RCC 7860 (cell line): ENCODE measurements around the gene CGNL1.

Experiments used
- DNase-seq: peaks from one replicate; pipeline ENCODE4 v3.0.0-alpha.2; 2015; ENCODE audit warnings: low spot score
- FAIRE-seq: peaks from 2 replicates; lab custom pipeline; 2012; peaks lifted over from hg19 to GRCh38; lab: Jason Lieb, UNC

CGNL1 gene

GRCh38 chr15:57375827-57376695 is at the start of gene CGNL1:
CGNL1 (plus strand) TSS chr15:57376505; CDS start chr15:57438000, 61,495 bp downstream.
- no peak for FAIRE-seq
- DNase-seq, result no peak

- peak; percentile 99 for DNase-seq
- peak; percentile 97 for FAIRE-seq
These were observed 48.3 kb upstream of the CGNL1 start for GRCh38 chr15:57327985-57328471.

GRCh38 chr15:57328479-57328878 is 47.8 kb upstream of the CGNL1 start:
- FAIRE-seq (no peak), DNase-seq (no peak)

GRCh38 chr15:57328897-57329296 is 47.4 kb upstream of the CGNL1 start:
- no peak for FAIRE-seq
- DNase-seq, result no peak

GRCh38 chr15:57329582-57330367 is 46.5 kb upstream of the CGNL1 start:
- peak; percentile 89 for FAIRE-seq

GRCh38 chr15:57330619-57331340 is 45.5 kb upstream of the CGNL1 start:
- FAIRE-seq, result no peak

More at GRCh38 chr15:57329582-57330367, 46.5 kb upstream of the CGNL1 start:
- DNase-seq, result peak; percentile 95

GRCh38 chr15:57332326-57332725 is 44.0 kb upstream of the CGNL1 start:
- no peak for DNase-seq
- no peak for FAIRE-seq

More at GRCh38 chr15:57330619-57331340, 45.5 kb upstream of the CGNL1 start:
- peak; percentile 26 for DNase-seq

- FAIRE-seq (peak; percentile 91), DNase-seq (peak; percentile 91)
These were observed 42.8 kb upstream of the CGNL1 start for GRCh38 chr15:57333487-57333886.

GRCh38 chr15:57334257-57334656 is 42.0 kb upstream of the CGNL1 start:
- DNase-seq (peak; percentile 70), FAIRE-seq (no peak)

GRCh38 chr15:57335293-57335715 is 41.0 kb upstream of the CGNL1 start:
- no peak for DNase-seq
- no peak for FAIRE-seq

GRCh38 chr15:57335719-57336118 is 40.6 kb upstream of the CGNL1 start:
- DNase-seq (no peak), FAIRE-seq (no peak)

GRCh38 chr15:57337868-57338411 is 38.4 kb upstream of the CGNL1 start:
- DNase-seq, result peak; percentile 53
- no peak for FAIRE-seq

GRCh38 chr15:57339321-57339720 is 37.0 kb upstream of the CGNL1 start:
- FAIRE-seq, result no peak

GRCh38 chr15:57340682-57341259 is 35.5 kb upstream of the CGNL1 start:
- DNase-seq (peak; percentile 63), FAIRE-seq (peak; percentile 68)

More at GRCh38 chr15:57339321-57339720, 37.0 kb upstream of the CGNL1 start:
- no peak for DNase-seq

- FAIRE-seq, result no peak
These were observed 33.3 kb upstream of the CGNL1 start for GRCh38 chr15:57343048-57343447.

GRCh38 chr15:57343498-57343897 is 32.8 kb upstream of the CGNL1 start:
- DNase-seq (no peak), FAIRE-seq (no peak)

More at GRCh38 chr15:57343048-57343447, 33.3 kb upstream of the CGNL1 start:
- DNase-seq, result no peak

- DNase-seq (no peak), FAIRE-seq (no peak)
These were observed 32.0 kb upstream of the CGNL1 start for GRCh38 chr15:57344282-57344681.

GRCh38 chr15:57345584-57345983 is 30.7 kb upstream of the CGNL1 start:
- DNase-seq (peak; percentile 9), FAIRE-seq (no peak)

- FAIRE-seq, result no peak
- no peak for DNase-seq
These were observed 28.2 kb upstream of the CGNL1 start for GRCh38 chr15:57348081-57348480.
